Fibroblast of upper back skin (primary cell): Measurements from ENCODE around the gene PYGB.
"Not testable (repeated sequence)": the region's sequence is repeated elsewhere in the genome, so short reads cannot be mapped to it uniquely, and the experiment has no call there.

Experiments
- DNase-seq: peaks from one replicate; pipeline ENCODE4 v3.0.0-alpha.2; 2013

The PYGB gene

DNA sequence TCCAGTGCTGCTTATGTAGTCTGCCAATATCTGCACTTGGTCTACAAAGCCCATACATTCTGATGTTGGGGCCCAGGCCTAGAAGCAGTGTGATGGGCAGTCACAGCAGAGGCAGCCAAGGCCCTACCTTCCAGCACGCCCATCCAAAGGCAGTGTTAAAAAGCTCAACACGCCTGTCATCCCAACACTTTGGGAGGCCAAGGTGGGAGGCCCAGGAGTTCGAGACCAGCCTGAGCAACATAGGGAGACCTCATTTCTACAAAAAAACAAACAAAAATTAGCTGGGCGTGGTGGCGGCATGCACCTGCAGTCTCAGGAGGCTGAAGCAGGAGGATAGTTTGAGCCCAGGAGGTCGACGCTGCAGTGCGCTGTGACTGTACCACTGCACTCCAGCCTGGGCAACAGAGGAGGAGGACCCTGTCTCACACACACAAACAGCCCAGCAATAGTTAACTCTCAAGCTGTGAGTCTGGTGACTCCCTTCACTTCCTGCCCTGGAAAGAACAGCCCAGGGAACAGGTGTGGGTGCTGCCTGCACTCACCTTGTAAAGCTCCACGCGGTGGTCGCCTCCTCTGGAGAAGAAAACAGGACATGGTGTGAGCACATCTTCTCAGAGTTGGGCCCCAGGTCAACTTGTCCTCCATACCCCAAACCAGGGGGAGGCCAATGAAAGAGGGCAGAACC is 68.8 kb downstream of the PYGB start:
- no peak for DNase-seq

DNA sequence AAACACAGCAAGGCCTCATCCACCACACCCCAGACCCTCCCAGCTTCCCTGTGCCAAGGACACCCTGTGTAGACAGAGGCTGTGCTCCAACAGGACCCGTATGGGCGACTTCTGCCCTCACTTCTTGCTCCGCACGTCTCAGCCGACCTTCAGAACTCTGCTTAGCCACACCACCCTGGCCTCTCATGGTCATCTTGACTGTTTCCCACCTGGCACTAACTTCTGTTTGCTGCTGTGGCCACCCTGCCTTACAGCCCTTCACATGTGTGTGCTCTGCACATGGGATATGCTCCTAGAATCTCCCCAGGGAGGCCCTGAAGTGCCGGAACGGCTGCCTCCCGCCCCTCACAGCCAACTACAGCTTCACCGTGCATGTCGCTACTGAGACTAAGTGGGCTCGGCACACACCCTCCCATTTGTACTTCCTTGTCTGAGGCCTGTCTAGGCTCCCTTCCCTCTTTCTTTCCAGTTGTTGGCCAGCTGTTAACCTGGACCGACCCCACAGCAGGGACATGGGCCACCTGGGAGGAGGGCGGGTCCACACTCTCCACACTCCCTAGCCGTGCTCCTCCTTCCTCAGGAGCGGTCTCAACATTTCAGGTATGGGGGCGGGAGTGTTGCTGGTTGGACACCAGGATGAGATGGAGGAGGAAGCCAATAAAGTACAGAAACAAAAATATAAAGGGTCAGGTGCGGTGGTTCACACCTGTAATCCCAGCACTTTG is 69.6 kb downstream of the PYGB start:
- DNase-seq: no peak

DNA sequence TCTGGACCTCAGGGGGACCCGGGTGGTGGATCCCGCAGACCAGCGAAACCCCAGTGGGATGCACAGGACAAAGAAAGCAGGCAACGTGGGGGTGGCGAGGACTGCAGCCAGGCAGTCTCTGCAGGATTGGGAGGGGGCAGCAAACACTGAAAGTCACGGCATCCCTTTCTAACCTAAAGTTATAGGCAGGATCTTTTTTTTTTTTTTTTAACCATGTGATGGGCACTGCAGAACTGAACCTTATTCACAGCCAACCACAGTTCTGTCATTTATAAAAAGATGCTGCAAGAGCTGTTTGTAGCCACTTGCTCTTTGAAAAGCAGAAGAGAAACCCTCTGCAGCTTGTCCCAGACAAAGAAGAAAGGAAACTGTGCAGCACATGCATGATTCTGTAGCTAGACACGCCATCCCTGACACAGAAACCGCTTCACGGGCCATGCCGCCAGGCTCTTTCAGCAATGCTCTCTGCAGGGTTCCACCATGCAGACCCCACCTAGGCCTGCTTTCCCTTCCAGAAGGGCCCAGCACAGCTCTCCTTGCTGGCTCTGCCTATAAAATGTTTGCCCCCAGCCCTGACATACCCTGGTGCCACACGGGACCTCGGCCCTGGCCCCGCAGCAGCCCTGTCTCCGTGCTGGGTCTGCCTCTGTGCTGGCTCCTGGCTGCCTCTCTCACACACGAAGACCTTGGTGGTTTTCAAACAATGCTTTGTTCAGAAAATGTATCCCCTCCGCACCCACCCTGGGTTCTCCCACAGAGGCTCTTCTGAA is 70.8 kb downstream of the PYGB start:
- DNase-seq: no peak

DNA sequence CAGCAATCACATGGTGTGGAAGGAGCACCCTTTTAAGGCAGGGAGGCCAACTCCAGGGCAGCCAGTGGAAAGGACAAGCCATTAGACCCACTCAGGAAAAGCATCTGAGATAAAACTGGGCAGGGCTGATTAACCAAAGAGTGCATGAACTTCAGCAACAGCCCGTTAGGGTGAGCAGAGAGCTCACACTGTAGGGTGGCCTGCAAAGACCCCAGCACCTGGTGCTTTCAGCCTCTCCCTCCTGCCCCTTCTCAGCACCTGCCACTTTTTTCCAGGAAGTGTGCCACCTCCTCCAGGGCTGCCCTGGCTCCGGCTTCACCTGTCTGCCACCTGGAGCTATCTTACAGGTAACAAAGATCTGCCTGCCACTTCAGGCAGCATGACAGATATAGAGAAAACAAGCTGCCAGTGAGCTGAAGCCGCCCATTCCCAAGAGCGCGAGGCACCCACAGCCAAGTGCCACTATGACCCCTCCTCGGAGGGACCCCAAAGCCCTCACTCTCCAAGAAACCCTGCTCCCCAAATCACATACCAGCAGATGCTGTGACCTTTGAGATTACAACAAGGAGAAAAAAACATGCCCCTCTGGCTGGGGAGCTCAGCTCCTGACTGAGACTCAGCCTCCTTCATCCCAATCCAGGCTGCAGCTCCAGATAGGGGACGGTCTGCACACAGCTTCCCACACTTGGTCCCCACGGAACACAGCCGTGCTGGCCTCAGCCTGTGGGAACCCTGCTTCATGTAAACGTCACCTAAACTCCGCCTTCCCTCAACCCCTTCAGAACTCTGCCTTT is 71.6 kb downstream of the PYGB start:
- DNase-seq: no peak

- no peak for DNase-seq
Observed at GRCh38 chr20:25320035-25320800, 72.3 kb downstream of the PYGB start.

DNA sequence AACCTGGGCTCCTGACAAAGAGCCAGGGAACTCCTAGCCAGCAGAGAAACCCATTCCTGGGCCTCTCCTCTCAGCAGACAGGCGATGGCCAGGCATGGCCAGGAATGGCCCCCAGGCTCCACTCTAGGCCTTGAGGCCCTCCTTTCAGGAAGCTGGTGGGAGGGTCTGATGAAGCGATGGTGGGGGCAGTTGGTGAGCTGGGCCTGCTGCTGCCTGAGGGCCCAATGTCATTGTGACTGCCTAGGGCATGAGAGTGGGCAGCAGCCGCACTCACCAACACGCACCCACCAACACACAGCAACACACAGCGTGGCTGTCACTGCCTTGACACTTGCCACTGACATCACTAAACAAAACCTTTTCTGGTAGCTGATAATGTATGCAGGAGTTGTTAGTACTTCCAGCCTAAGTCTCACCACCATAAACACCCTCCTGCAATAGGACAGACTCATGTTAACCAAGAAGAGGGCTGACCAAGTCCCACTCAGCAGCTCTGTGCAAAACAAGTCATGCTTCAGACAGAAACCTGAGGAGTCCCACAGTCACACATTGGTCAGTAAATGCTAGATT is 73.5 kb downstream of the PYGB start:
- DNase-seq: no peak

- DNase-seq: no peak
Observed at GRCh38 chr20:25321991-25322390, 74.1 kb downstream of the PYGB start.

- DNase-seq: no peak
Observed at GRCh38 chr20:25323496-25324246, 75.8 kb downstream of the PYGB start.

DNA sequence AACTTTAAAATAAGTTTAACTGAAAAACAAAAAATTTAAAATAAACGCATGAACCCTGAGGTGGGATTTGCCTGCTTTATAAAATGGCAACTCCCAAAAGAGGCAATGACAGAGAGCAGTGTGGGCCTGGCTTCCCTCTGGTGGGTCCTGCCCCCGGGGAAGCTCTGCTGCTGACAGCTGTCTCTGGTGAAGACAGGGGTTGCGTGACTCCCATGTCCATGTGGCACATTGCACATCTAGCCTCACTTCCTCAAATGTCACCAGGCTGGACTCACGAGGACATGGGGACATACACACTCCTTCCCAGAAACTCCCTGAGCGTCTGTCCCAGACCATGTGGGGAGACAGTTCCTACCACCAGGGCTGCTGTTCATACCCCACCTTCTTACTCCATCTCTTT is 76.5 kb downstream of the PYGB start:
- no peak for DNase-seq

DNA sequence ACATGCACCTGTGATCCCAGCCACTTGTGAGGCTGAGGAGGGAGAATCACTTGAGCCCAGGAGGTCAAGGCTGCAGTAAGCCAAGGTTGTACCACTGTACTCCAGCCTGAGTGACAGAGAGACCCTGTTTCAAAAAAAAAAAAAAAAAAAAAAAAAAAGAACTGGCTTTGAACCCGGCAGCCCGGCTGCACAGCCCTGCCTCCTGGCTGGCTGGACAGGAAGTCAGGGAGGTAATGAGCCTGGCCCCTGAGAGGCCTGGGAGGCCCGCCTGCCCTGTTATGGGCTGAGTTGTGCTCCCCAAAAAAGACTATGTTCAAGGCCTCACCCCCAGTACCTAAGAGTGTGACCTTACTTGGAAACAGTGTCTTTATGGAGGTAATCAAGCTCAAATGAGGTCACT is 77.2 kb downstream of the PYGB start:
- no peak for DNase-seq

DNA sequence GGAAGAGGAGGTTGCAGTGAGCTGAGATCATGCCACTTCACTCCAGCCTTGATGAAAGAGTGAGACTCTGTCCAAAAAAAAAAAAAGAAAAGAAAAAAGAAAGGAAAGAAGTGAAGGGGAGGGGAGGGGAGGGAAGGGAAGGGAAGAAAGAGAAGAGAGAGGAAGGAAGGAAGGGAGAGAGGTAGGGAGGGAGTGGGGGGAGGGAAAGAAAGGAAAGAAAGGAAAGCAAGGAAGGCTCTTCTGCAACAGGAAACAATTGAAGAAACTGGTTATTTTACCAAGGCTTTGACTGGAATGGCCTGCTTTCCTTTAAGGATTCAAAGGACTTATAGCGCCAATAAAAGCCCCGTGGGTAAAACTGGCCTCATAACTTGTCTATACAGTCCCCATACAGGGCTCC is 78.1 kb downstream of the PYGB start:
- DNase-seq: no peak

DNA sequence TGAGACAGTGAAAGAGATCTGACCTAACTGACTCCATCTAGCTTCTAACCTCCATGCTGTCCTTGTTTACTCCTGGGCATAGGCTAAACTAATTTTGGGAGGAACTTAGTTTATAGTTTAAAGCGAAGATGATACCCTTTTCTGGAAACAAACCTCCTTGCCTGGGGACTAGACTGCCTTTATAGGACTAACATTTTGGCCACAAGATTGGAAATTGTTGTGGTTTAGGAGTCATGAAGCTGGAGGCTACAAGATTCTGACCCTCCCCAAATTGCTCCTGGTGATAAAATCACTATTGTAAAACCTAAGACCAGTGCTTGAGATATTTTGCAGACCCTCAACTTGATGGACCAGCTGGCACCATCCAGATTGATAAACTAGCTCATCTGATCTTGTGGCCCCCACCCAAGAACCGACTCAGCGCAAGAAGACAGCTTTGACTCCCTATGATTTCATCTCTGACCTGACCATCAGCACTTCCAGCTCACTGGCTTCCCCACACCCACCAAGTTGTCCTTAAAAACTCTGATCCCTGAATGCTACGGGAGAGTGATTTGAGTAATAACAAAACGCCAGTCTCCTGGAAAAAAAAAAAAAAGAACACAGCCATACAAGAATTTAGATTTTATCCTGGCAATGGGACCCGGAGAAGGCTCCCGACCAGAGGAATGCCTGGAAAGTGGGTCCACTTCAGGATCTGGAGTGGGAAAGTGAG is 79.8 kb downstream of the PYGB start:
- DNase-seq: no peak

GRCh38 chr20:25328954-25329498 is 81.1 kb downstream of the PYGB start:
- no peak for DNase-seq

DNA sequence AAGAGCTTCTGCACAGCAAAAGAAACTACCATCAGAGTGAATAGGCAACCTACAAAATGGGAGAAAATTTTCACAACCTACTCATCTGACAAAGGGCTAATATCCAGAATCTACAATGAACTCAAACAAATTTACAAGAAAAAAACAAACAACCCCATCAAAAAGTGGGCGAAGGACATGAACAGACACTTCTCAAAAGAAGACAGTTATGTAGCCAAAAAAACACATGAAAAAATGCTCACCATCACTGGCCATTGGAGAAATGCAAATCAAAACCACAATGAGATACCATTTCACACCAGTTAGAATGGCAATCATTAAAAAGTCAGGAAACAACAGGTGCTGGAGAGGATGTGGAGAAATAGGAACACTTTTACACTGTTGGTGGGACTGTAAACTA is 87.1 kb downstream of the PYGB start:
- DNase-seq: not testable (repeated sequence)

DNA sequence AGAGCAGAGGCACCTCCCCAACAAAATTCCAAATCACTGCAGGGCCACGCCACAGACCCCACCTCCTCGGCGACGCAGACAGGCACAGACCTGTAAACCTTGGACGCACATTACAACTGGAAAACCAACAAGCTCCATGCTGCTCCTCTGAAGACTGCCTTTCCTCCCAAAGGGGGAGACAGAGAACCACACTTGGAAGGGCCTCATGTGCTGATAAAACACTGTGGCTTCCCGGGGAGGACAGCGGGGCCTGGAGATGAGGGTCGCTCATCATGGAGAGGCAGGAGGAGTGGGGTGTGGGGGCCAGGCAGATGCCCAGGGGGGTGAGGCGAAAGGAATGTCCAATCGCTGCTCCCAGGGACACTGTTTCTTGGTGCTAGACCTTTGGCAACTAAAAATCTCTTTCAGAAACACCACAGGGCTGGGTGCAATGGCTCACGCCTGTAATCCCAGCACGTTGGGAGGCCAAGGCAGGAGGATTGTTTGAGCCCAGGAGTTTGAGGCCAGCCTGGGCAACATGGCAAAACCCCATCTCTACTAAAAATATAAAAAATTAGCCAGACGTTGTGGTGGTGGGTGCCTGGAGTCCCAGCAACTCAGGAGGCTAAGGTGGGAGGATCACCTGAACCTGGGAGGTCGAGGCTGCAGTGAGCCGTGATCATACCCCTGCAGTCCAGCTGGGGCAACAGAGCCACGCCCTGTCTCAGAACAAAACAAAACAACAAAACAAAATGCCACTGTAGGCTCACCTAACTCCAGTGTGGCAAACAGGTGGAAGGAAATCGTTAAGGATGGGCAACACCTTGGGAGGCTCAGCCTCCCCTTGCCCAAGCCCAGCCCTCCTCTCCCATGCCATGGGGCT is 88.9 kb downstream of the PYGB start:
- peak; percentile 38 for DNase-seq

DNA sequence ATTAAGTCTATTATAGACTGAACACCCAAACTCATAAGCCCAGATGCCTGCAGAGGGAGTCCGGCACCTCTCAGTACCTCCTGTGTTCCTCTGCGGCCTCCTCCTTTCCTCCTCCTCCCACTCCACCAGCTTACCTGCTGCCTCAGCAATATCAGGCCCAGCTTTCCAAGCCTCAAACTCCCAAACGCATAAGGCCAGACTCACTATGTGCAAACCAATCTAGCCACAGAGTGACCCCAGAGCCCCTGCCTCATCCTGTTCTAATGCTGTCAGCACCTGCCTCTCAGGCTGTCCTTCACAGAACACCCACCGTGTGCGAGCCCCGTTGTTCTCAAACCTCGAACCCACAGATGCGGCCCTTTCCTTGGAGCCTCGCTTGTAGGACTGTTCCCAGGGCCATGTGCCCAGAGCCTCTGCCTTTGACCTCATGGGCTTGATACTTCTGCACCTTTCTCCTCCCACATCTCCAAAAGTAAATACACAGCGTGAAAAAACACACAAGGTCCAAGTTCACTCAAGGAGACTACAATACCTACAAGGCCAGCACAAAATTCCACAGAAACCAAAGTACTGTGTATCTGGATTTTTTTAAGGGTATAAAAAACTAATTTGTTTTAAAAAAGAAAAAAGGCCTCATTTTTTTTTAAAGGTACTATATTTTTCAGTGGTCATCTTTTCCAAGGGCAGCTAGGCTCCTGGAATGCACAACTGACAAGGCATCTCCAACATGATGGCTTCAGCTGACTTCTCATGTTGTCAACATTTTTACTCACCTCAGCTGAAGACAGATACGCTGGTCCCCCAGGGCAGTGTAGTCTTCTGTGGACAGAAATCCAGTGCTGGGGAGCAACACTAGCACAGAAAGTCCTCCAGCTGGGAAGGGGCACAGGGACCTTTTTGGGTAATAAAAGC is 90.5 kb downstream of the PYGB start:
- no peak for DNase-seq

DNA sequence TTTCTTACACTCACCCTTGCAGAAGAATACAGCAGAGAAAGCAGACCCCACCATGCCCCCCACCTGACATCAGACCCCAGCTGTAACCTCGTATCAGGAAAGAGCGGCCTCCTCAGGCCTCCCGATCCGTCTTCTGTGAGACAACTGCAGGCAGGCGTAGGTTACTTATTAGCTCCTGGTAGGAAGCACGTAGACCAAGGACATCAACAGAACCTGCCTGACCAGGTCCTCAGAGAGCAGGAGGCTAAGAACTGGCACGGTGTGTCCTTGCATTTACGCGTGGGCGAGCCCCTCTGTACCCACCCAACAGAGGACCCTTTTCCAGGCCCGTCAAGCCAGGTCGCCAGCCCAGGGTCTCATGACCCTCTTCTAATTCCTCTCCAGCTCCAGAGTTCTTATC is 91.7 kb downstream of the PYGB start:
- no peak for DNase-seq

DNA sequence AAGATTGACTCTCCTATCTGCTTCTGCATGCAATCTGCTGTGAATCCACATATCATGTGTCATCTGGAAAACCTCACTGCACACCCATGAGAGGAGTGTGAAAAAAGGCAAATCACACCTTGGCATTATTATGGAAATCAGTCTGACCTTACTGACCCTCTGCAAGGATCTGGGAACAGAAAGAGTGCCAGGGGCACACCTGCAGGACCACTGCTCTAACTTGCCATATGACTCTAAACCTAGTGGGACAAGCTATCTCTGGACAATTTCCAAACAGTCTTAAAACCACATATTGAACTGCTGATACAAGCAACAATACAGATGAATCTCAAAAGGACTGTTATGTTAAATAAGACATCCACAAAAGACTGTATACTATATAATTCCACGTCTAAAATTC is 92.5 kb downstream of the PYGB start:
- no peak for DNase-seq
